ENCODE measurements around the gene DMRTB1. TPM values are rescaled to one million over a fixed set of nuclear protein-coding genes. Genes with fewer than 3 reads are reported as not detected.
"Not testable (repeated sequence)": the region's sequence is repeated elsewhere in the genome, so short reads cannot be mapped to it uniquely, and the experiment has no call there.

The DMRTB1 gene
- total RNA-seq, 6 donors from 2014 or later: not detected

- H3K4me1 ChIP-seq: no peaks in the 10 kb centered on the region
- TF ChIP-seq POLR2A (IDR thresholded peaks at IDR 0.05) (no peak), EP300 (IDR thresholded peaks at IDR 0.05) (no peak), CTCF (IDR thresholded peaks at IDR 0.05) (no peak), POLR2AphosphoS5 (IDR thresholded peaks at IDR 0.05) (no peak)
- H3K4me3 ChIP-seq: no peak overlapping the region
- no peaks in the 10 kb centered on the region for H3K27me3 ChIP-seq
- no peaks in the 10 kb centered on the region for H3K36me3 ChIP-seq
- ATAC-seq (ENCODE audit: low FRiP score in 2 of 2) (no peak), DNase-seq (no peak)
- no peak overlapping the region for H3K27ac ChIP-seq
- WGBS, 2 donors: 51 to 64% methylated on average over 5 of the region's 5 CpGs
- no peaks in the 10 kb centered on the region for H3K9me3 ChIP-seq
These were observed 28.9 kb upstream of the DMRTB1 start for GRCh38 chr1:53430261-53430660.

GRCh38 chr1:53430779-53431178 lies 28.4 kb upstream of the DMRTB1 start:
- Histone ChIP-seq H3K4me1 (no peaks in the 10 kb centered on the region), H3K27ac (no peak overlapping the region), H3K36me3 (no peaks in the 10 kb centered on the region), H3K27me3 (no peaks in the 10 kb centered on the region), H3K9me3 (no peaks in the 10 kb centered on the region), H3K4me3 (no peak overlapping the region)
- ATAC-seq (ENCODE audit: low FRiP score in 2 of 2) (no peak), DNase-seq (no peak)
- TF ChIP-seq CTCF (IDR thresholded peaks at IDR 0.05) (no peak), EP300 (IDR thresholded peaks at IDR 0.05) (no peak), POLR2A (IDR thresholded peaks at IDR 0.05) (no peak), POLR2AphosphoS5 (IDR thresholded peaks at IDR 0.05) (no peak)

GRCh38 chr1:53431244-53431643 lies 28.0 kb upstream of the DMRTB1 start:
- Histone ChIP-seq H3K27ac (no peak overlapping the region), H3K9me3 (no peaks in the 10 kb centered on the region), H3K27me3 (no peaks in the 10 kb centered on the region), H3K36me3 (no peaks in the 10 kb centered on the region), H3K4me3 (no peak overlapping the region), H3K4me1 (no peaks in the 10 kb centered on the region)
- ATAC-seq (ENCODE audit: low FRiP score in 2 of 2): no peak
- TF ChIP-seq POLR2AphosphoS5 (IDR thresholded peaks at IDR 0.05) (no peak), CTCF (IDR thresholded peaks at IDR 0.05) (no peak), POLR2A (IDR thresholded peaks at IDR 0.05) (no peak), EP300 (IDR thresholded peaks at IDR 0.05) (no peak)
- WGBS, 2 donors: 78 to 90% methylated on average over 4 of the region's 4 CpGs
- DNase-seq: no peak

- no peak overlapping the region for H3K4me3 ChIP-seq
- WGBS, 2 donors: 40 to 43% methylated on average over 5 of the region's 5 CpGs
- TF ChIP-seq CTCF (IDR thresholded peaks at IDR 0.05) (no peak), EP300 (IDR thresholded peaks at IDR 0.05) (no peak), POLR2A (IDR thresholded peaks at IDR 0.05) (no peak), POLR2AphosphoS5 (IDR thresholded peaks at IDR 0.05) (no peak)
- no peak for ATAC-seq (ENCODE audit: low FRiP score in 2 of 2)
- H3K36me3 ChIP-seq: no peaks in the 10 kb centered on the region
- H3K9me3 ChIP-seq: no peaks in the 10 kb centered on the region
- DNase-seq: no peak
- H3K27ac ChIP-seq: no peak overlapping the region
- H3K4me1 ChIP-seq: no peaks in the 10 kb centered on the region
- no peaks in the 10 kb centered on the region for H3K27me3 ChIP-seq
These were observed 27.2 kb upstream of the DMRTB1 start for GRCh38 chr1:53431805-53432565.

GRCh38 chr1:53432611-53433010 lies 26.6 kb upstream of the DMRTB1 start:
- no peak for ATAC-seq (ENCODE audit: low FRiP score in 2 of 2)
- no peaks in the 10 kb centered on the region for H3K36me3 ChIP-seq
- H3K27ac ChIP-seq: no peak overlapping the region
- 70 to 87% methylated on average over 3 of the region's 3 CpGs for WGBS, 2 donors
- H3K4me3 ChIP-seq: no peak overlapping the region
- H3K9me3 ChIP-seq: no peaks in the 10 kb centered on the region
- no peaks in the 10 kb centered on the region for H3K4me1 ChIP-seq
- H3K27me3 ChIP-seq: no peaks in the 10 kb centered on the region
- TF ChIP-seq EP300 (IDR thresholded peaks at IDR 0.05) (no peak), POLR2AphosphoS5 (IDR thresholded peaks at IDR 0.05) (no peak), POLR2A (IDR thresholded peaks at IDR 0.05) (no peak), CTCF (IDR thresholded peaks at IDR 0.05) (no peak)
- no peak for DNase-seq

- not testable (repeated sequence) for H3K36me3 ChIP-seq; H3K27ac ChIP-seq; DNase-seq; H3K4me3 ChIP-seq; H3K9me3 ChIP-seq; H3K27me3 ChIP-seq; ATAC-seq (ENCODE audit: low FRiP score in 2 of 2); H3K4me1 ChIP-seq
- WGBS, 2 donors: 87 to 98% methylated on average over 5 to 10 of the region's 10 CpGs
These were observed 24.7 kb upstream of the DMRTB1 start for GRCh38 chr1:53434405-53435007.

All from upper lobe of left lung (tissue), 6 donors.